Fibroblast of lung (primary cell): ENCODE data around the gene TTF2.

ENCODE experiments used
- EZH2 ChIP-seq: IDR thresholded peaks from 2 replicates; pipeline ENCODE4 v1.5.1; 2012; ENCODE audit warnings: low read length, control low read depth, mild to moderate bottlenecking; ENCODE audit errors: missing control alignments
- TF ChIP-seq, protein P1 (sequence below), 2 donors: IDR thresholded peaks in 1 of 2; conservative IDR thresholded peaks in 1 of 2; 1 replicate in 1 of 2; 2 replicates in 1 of 2; pipeline ENCODE4 v1.5.1; 2011 to 2012; ENCODE audit warnings: low read length in 2 of 2, control low read depth in 1 of 2, inconsistent platforms in 1 of 2, low read depth in 1 of 2, mild to moderate bottlenecking in 1 of 2

DNA sequence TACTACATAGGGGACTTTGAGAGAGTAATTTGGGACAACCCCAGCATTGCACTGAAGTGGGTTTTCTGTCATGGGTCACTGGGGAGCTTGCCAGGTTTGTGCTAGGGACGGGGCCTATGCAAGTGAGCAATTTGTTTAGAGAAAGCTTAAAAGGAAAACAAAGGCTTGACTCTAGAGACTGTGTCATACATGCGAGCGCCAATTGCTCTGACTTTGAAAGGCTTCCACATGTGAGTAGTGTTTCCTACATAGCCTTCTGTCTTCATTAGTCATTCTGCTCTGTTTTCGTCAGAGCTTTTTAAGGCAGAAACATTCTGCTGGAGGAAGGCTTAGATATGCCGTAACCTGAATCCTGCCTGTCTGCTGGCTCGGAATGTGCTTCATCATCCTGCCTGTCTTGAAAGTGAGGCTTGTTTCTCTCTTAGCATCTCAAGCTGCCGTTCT is 33.0 kb downstream of the TTF2 start:
- TF ChIP-seq, protein P1, sequence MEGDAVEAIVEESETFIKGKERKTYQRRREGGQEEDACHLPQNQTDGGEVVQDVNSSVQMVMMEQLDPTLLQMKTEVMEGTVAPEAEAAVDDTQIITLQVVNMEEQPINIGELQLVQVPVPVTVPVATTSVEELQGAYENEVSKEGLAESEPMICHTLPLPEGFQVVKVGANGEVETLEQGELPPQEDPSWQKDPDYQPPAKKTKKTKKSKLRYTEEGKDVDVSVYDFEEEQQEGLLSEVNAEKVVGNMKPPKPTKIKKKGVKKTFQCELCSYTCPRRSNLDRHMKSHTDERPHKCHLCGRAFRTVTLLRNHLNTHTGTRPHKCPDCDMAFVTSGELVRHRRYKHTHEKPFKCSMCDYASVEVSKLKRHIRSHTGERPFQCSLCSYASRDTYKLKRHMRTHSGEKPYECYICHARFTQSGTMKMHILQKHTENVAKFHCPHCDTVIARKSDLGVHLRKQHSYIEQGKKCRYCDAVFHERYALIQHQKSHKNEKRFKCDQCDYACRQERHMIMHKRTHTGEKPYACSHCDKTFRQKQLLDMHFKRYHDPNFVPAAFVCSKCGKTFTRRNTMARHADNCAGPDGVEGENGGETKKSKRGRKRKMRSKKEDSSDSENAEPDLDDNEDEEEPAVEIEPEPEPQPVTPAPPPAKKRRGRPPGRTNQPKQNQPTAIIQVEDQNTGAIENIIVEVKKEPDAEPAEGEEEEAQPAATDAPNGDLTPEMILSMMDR (conservative IDR thresholded peaks at IDR 0.05 in 1 of 2, IDR thresholded peaks at IDR 0.05 in 1 of 2; ENCODE audit: low read depth in 1 of 2, low read length in 2 of 2), result no peak
- no peak for TF ChIP-seq EZH2
